Measurements from ENCODE around the gene ATXN7L1. TPM values are rescaled to one million over a fixed set of nuclear protein-coding genes. Genes with fewer than 3 reads are reported as not detected.

The ATXN7L1 gene
- polyA plus RNA-seq, 1 experiment, result 5.5 TPM

GRCh38 chr7:105892387-105892786, 16.0 kb upstream of the ATXN7L1 start:
- no peak overlapping the region for H3K27ac ChIP-seq (ENCODE audit: low read depth, low read length)
- H3K4me3 ChIP-seq (ENCODE audit: low read depth, low read length), result no peak overlapping the region
- DNase-seq (ENCODE audit: low read depth, low spot score), result no peak
- ChIA-PET POLR2A (no interaction called here), CTCF (interaction anchor here (1.3 kb wide), 1 partner anchor 15 kb away, joined by 6 read pairs; no protein-coding TSS in a partner anchor)
- H3K27me3 ChIP-seq (ENCODE audit: control insufficient read depth, insufficient read depth, low read length), result no peaks in the 10 kb centered on the region
- no peaks in the 10 kb centered on the region for H3K9me3 ChIP-seq (ENCODE audit: control insufficient read depth, insufficient read depth, low read length)
- TF ChIP-seq CTCF (IDR thresholded peaks at IDR 0.05; ENCODE audit: low read depth, low read length), result no peak

- H3K27ac ChIP-seq (ENCODE audit: low read depth, low read length), result no peak overlapping the region
- ChIA-PET POLR2A (no interaction called here), CTCF (no interaction called here)
- no peak for DNase-seq (ENCODE audit: low read depth, low spot score)
- TF ChIP-seq CTCF (IDR thresholded peaks at IDR 0.05; ENCODE audit: low read depth, low read length), result no peak
- no peaks in the 10 kb centered on the region for H3K9me3 ChIP-seq (ENCODE audit: control insufficient read depth, insufficient read depth, low read length)
- H3K4me3 ChIP-seq (ENCODE audit: low read depth, low read length), result no peak overlapping the region
- no peaks in the 10 kb centered on the region for H3K27me3 ChIP-seq (ENCODE audit: control insufficient read depth, insufficient read depth, low read length)
Measured at GRCh38 chr7:105890290-105890997, 14.0 kb upstream of the ATXN7L1 start.

- Histone ChIP-seq H3K4me3 (ENCODE audit: low read depth, low read length) (no peak overlapping the region), H3K9me3 (ENCODE audit: control insufficient read depth, insufficient read depth, low read length) (no peaks in the 10 kb centered on the region), H3K27ac (ENCODE audit: low read depth, low read length) (no peak overlapping the region), H3K27me3 (ENCODE audit: control insufficient read depth, insufficient read depth, low read length) (no peaks in the 10 kb centered on the region)
- CTCF ChIA-PET, result interaction anchor here (0.6 to 1.6 kb wide), 4 partner anchors 11 to 634 kb away, joined by 3 to 5 read pairs (median 4); partner anchors contain the start of gene ATXN7L1
- no peak for TF ChIP-seq CTCF (IDR thresholded peaks at IDR 0.05; ENCODE audit: low read depth, low read length)
- DNase-seq (ENCODE audit: low read depth, low spot score), result no peak
- POLR2A ChIA-PET, result no interaction called here
Measured at GRCh38 chr7:105887569-105888189, 11.3 kb upstream of the ATXN7L1 start.

- ChIA-PET POLR2A (no interaction called here), CTCF (interaction anchor here (0.6 to 1.6 kb wide), 2 partner anchors 10 to 15 kb away, joined by 4 to 5 read pairs; partner anchors contain the start of gene ATXN7L1)
- TF ChIP-seq CTCF (IDR thresholded peaks at IDR 0.05; ENCODE audit: low read depth, low read length), result no peak
- Histone ChIP-seq H3K27me3 (ENCODE audit: control insufficient read depth, insufficient read depth, low read length) (no peaks in the 10 kb centered on the region), H3K9me3 (ENCODE audit: control insufficient read depth, insufficient read depth, low read length) (no peaks in the 10 kb centered on the region), H3K27ac (ENCODE audit: low read depth, low read length) (no peak overlapping the region), H3K4me3 (ENCODE audit: low read depth, low read length) (no peak overlapping the region)
- no peak for DNase-seq (ENCODE audit: low read depth, low spot score)
Measured at GRCh38 chr7:105886776-105887175, 10.4 kb upstream of the ATXN7L1 start.
